ENCODE data around the gene SLC1A4. TPM values are rescaled to one million over a fixed set of nuclear protein-coding genes. Genes with fewer than 3 reads are reported as not detected.
A peak's percentile ranks its signal among the peaks of the same experiment; 100 is the strongest.
"Not testable (repeated sequence)": the region's sequence is repeated elsewhere in the genome, so short reads cannot be mapped to it uniquely, and the experiment has no call there.

Gene SLC1A4
- total RNA-seq, 2 experiments from 2014 or later, result 15.7 to 16.7 TPM

GRCh38 chr2:65026704-65027464 lies 37.7 kb downstream of the SLC1A4 start:
- ChIA-PET CTCF (interaction anchor here (1.8 kb wide), 1 partner anchor 109 kb away, joined by 4 read pairs; no protein-coding TSS in a partner anchor), POLR2A (no interaction called here)
- no peak overlapping the region for H3K4me3 Mint-ChIP-seq
- no peaks in the 10 kb centered on the region for H3K9me3 Mint-ChIP-seq (ENCODE audit: low read depth)
- intact Hi-C loops (cut with DNase I, micrococcal nuclease), result no loop called here
- no peaks in the 10 kb centered on the region for H3K27me3 Mint-ChIP-seq
- H3K27ac Mint-ChIP-seq, result no peak overlapping the region
- H3K4me1 Mint-ChIP-seq, result peaks cover 20% of the 10 kb centered on the region
- H3K36me3 Mint-ChIP-seq (ENCODE audit: low read depth), result peaks cover 8% of the 10 kb centered on the region
- ATAC-seq (no peak), DNase-seq (no peak)

GRCh38 chr2:65027616-65028244 lies 38.5 kb downstream of the SLC1A4 start:
- intact Hi-C loops (cut with DNase I, micrococcal nuclease), result no loop called here
- CTCF ChIA-PET, result interaction anchor here (1.8 kb wide), 1 partner anchor 110 kb away, joined by 4 read pairs; no protein-coding TSS in a partner anchor
- Mint-ChIP-seq H3K4me3 (no peak overlapping the region), H3K36me3 (ENCODE audit: low read depth) (peaks cover 4% of the 10 kb centered on the region), H3K4me1 (peaks cover 28% of the 10 kb centered on the region), H3K27me3 (no peaks in the 10 kb centered on the region), H3K27ac (no peak overlapping the region), H3K9me3 (ENCODE audit: low read depth) (no peaks in the 10 kb centered on the region)
- POLR2A ChIA-PET, result no interaction called here
- ATAC-seq (no peak), DNase-seq (no peak)

- Mint-ChIP-seq H3K27me3 (no peaks in the 10 kb centered on the region), H3K4me1 (peaks cover 26% of the 10 kb centered on the region), H3K9me3 (ENCODE audit: low read depth) (no peaks in the 10 kb centered on the region), H3K4me3 (no peak overlapping the region), H3K27ac (peak overlapping the region; percentile 51), H3K36me3 (ENCODE audit: low read depth) (no peaks in the 10 kb centered on the region)
- POLR2A ChIA-PET, result interaction anchor here (1.1 kb wide), 1 partner anchor 24 kb away, joined by 3 read pairs; no protein-coding TSS in a partner anchor
- intact Hi-C loops (cut with DNase I, micrococcal nuclease), result loop anchor here in 1 of 2 experiments (5.0 kb wide), 1 partner anchor 38 kb away; no protein-coding TSS in a partner anchor
- no peak for DNase-seq
- CTCF ChIA-PET, result interaction anchor here (0.8 to 2.1 kb wide), 6 partner anchors 9 to 114 kb away, joined by 3 to 15 read pairs (median 3); partner anchors contain the start of gene SLC1A4
- ATAC-seq, result no peak
Observed at GRCh38 chr2:65030476-65031332, 41.5 kb downstream of the SLC1A4 start.

GRCh38 chr2:65031341-65032018 lies 42.3 kb downstream of the SLC1A4 start:
- no peaks in the 10 kb centered on the region for H3K36me3 Mint-ChIP-seq (ENCODE audit: low read depth)
- POLR2A ChIA-PET, result interaction anchor here (1.1 kb wide), 1 partner anchor 23 kb away, joined by 3 read pairs; no protein-coding TSS in a partner anchor
- ATAC-seq (peak; percentile 59), DNase-seq (no peak)
- intact Hi-C loops (cut with DNase I, micrococcal nuclease), result loop anchor here (1.0 to 5.0 kb wide), 3 partner anchors 39 to 115 kb away; no protein-coding TSS in a partner anchor
- no peaks in the 10 kb centered on the region for H3K27me3 Mint-ChIP-seq
- H3K9me3 Mint-ChIP-seq (ENCODE audit: low read depth), result no peaks in the 10 kb centered on the region
- peaks cover 23% of the 10 kb centered on the region for H3K4me1 Mint-ChIP-seq
- no peak overlapping the region for H3K4me3 Mint-ChIP-seq
- H3K27ac Mint-ChIP-seq, result peak overlapping the region; percentile 56
- CTCF ChIA-PET, result interaction anchor here (0.8 to 2.1 kb wide), 6 partner anchors 10 to 114 kb away, joined by 3 to 15 read pairs (median 3); partner anchors contain the start of gene SLC1A4

DNA sequence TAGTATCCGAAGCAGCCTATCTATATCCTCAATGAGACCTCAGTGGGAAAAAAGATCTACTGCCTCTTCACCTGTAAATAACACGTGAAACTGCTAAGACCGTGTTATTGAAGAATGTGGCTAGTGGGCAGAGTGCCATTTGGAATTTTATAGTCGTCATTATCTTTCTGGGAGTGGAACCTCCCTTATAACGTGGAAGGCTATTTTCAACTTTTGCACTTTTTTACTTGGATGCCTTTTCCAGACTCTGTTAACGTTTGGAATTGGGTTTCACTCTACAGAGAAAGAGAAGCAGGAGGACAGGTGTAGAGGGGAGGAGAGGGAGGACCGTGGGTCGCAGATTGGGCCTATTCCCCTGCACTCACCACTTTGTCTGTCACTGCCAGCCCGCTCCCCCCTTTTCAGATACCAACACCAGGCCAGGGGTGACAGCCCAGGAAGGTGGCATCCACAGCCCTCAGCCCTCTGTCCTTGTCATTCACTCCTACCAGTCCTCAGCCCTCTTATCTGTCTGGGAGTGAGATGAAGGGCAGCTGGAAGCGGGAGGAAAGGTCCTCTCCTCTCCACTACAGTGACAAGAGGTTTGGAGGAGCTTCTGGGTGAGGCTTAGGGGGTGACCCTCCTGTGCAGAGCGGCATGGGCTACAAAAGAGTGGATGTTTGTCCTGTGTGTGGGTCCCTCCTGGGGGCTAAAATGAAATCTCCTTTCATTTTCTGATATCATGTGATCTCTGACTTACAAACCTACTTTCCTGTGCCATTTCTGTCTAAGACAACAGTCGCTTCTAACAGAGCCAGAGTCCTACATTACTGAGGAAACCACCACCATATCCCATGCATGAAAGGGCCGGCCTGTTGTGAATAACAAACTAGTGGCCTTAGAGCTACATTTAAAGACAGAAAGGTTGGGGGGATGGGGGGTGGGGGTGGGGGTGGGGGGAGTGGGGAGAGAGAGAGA lies 43.1 kb downstream of the SLC1A4 start:
- Mint-ChIP-seq H3K9me3 (ENCODE audit: low read depth) (no peaks in the 10 kb centered on the region), H3K4me1 (peaks cover 23% of the 10 kb centered on the region), H3K4me3 (no peak overlapping the region), H3K27me3 (no peaks in the 10 kb centered on the region), H3K36me3 (ENCODE audit: low read depth) (no peaks in the 10 kb centered on the region), H3K27ac (peak overlapping the region; percentile 56)
- CTCF ChIA-PET, result interaction anchor here (1.5 to 2.8 kb wide), 3 partner anchors 43 to 115 kb away, joined by 4 to 20 read pairs (median 15); partner anchors contain the start of gene SLC1A4
- POLR2A ChIA-PET, result no interaction called here
- intact Hi-C loops (cut with DNase I, micrococcal nuclease), result loop anchor here (1.0 to 5.0 kb wide), 3 partner anchors 40 to 115 kb away; no protein-coding TSS in a partner anchor
- ATAC-seq (peak; percentile 42), DNase-seq (no peak)

DNA sequence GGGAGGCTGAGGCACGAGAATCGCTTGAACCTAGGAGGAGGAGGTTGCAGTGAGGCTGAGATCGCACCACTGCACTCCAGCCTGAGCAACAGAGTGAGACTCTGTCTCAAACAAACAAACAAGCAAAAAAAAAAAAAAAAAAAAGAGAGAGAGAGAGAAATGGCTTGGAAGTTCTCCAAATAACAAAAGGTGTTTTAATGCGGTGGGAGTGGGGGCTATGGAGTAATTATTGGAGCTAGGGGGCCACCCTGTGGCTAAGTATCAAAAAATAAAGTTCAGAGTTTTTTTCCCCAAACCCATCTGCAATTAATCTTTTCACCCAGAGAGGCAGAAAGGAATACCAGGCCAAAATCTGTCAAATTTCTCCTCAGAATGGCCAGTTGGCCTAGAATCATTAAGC lies 44.0 kb downstream of the SLC1A4 start:
- H3K27me3 Mint-ChIP-seq, result no peaks in the 10 kb centered on the region
- peaks cover 23% of the 10 kb centered on the region for H3K4me1 Mint-ChIP-seq
- ChIA-PET POLR2A (no interaction called here), CTCF (interaction anchor here (0.8 to 2.8 kb wide), 4 partner anchors 109 to 127 kb away, joined by 3 to 20 read pairs (median 6); no protein-coding TSS in a partner anchor)
- H3K36me3 Mint-ChIP-seq (ENCODE audit: low read depth), result peaks cover 1% of the 10 kb centered on the region
- no peak overlapping the region for H3K4me3 Mint-ChIP-seq
- ATAC-seq (no peak), DNase-seq (peak; percentile 26)
- intact Hi-C loops (cut with DNase I, micrococcal nuclease), result loop anchor here (2.0 to 5.0 kb wide), 2 partner anchors 41 to 116 kb away; no protein-coding TSS in a partner anchor
- H3K27ac Mint-ChIP-seq, result no peak overlapping the region
- H3K9me3 Mint-ChIP-seq (ENCODE audit: low read depth), result no peaks in the 10 kb centered on the region

- CTCF ChIA-PET, result interaction anchor here (0.8 to 2.8 kb wide), 4 partner anchors 109 to 127 kb away, joined by 3 to 20 read pairs (median 6); no protein-coding TSS in a partner anchor
- ATAC-seq; H3K27me3 Mint-ChIP-seq; H3K4me3 Mint-ChIP-seq; H3K27ac Mint-ChIP-seq; DNase-seq; POLR2A ChIA-PET; H3K9me3 Mint-ChIP-seq (ENCODE audit: low read depth); H3K36me3 Mint-ChIP-seq (ENCODE audit: low read depth): not testable (repeated sequence)
- intact Hi-C loops (cut with DNase I, micrococcal nuclease), result loop anchor here (2.0 to 5.0 kb wide), 2 partner anchors 41 to 117 kb away; no protein-coding TSS in a partner anchor
- H3K4me1 Mint-ChIP-seq, result peaks cover 23% of the 10 kb centered on the region
Observed at GRCh38 chr2:65033667-65034066, 44.5 kb downstream of the SLC1A4 start.

DNA sequence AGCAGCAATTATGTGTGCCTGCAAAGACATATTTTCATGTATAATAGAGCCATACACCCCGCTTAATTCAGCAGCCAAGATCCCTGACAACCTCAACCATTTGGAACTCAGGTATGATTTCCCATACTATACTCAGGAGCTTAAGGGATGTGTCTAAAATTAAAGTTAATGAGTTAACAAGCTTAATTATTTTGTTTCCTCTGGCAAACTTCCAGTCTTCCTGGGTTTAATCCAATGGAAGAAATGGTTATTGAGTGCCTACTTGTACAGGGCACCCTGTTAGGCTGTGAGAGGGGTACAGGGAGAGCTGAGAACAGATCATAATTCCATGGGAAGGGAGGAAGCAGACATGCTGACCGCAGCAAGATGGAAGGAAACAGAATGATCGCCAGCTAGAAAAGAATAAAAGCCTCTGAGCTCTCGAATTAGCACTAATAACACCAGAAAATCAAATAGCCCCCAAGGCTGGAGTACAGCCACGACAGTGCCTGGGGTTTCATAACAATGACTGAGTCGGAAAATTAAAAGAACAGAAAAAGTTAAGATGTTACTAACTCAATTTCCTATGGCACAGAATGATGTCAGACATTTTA lies 46.2 kb downstream of the SLC1A4 start:
- ChIA-PET POLR2A (no interaction called here), CTCF (interaction anchor here (0.6 to 1.4 kb wide), 4 partner anchors 117 to 563 kb away, joined by 3 to 8 read pairs (median 4); no protein-coding TSS in a partner anchor)
- Mint-ChIP-seq H3K36me3 (ENCODE audit: low read depth) (peaks cover 2% of the 10 kb centered on the region), H3K4me1 (peaks cover 27% of the 10 kb centered on the region), H3K27me3 (no peaks in the 10 kb centered on the region), H3K4me3 (no peak overlapping the region), H3K9me3 (ENCODE audit: low read depth) (no peaks in the 10 kb centered on the region), H3K27ac (no peak overlapping the region)
- no peak for DNase-seq
- no peak for ATAC-seq
- intact Hi-C loops (cut with DNase I, micrococcal nuclease), result no loop called here

DNA sequence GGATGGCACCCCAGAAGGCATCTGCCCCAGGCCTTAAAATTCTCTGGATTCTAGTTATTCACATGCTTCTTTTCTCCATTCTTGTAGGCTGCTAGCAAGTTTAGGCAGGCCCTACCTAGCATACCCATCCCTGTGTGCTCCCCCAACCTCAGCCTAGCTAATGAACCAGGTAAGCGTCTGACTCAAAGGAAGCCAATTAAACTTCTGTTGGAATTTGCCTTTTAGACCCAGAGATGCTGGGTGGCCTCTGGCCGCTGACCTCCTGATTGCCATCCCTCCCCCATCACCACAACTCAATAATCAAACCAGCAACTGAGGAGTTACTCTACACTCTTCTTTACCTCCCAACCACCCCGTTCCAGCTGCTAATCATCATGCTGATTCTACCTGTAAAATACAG lies 48.0 kb downstream of the SLC1A4 start:
- intact Hi-C loops (cut with DNase I, micrococcal nuclease), result no loop called here
- peaks cover 13% of the 10 kb centered on the region for H3K4me1 Mint-ChIP-seq
- H3K4me3 Mint-ChIP-seq, result no peak overlapping the region
- H3K9me3 Mint-ChIP-seq (ENCODE audit: low read depth), result no peaks in the 10 kb centered on the region
- no peak for DNase-seq
- CTCF ChIA-PET, result interaction anchor here (0.7 to 2.4 kb wide), 4 partner anchors 9 to 205 kb away, joined by 3 to 17 read pairs (median 3); no protein-coding TSS in a partner anchor
- H3K36me3 Mint-ChIP-seq (ENCODE audit: low read depth), result peaks cover 2% of the 10 kb centered on the region
- no peaks in the 10 kb centered on the region for H3K27me3 Mint-ChIP-seq
- ATAC-seq, result no peak
- POLR2A ChIA-PET, result no interaction called here
- H3K27ac Mint-ChIP-seq, result no peak overlapping the region
